HAP-1 (cell line): ENCODE results near the gene STPG4.
"Not testable (repeated sequence)": the region's sequence is repeated elsewhere in the genome, so short reads cannot be mapped to it uniquely, and the experiment has no call there.

ENCODE experiments used
- DNase-seq, 2 experiments: peaks; one replicate each; pipeline ENCODE4 v3.0.0-alpha.2; 2016 to 2020; ENCODE audit warnings: low spot score in 2 of 2
- H3K27me3 ChIP-seq: fragments of 250-450 bp; sonication (Bioruptor Pico); 2 replicates; pipeline ENCODE4 v1.5.1; 2020; ENCODE audit warnings: low read depth, mild to moderate bottlenecking, moderate library complexity
- H3K36me3 ChIP-seq: fragments of 250-450 bp; sonication (Bioruptor Pico); replicated peaks from 2 replicates; pipeline ENCODE4 v1.5.1; 2020; ENCODE audit warnings: mild to moderate bottlenecking
- H3K4me1 ChIP-seq: fragments of 250-450 bp; sonication (Bioruptor Pico); 2 replicates; pipeline ENCODE4 v1.5.1; 2020; ENCODE audit warnings: mild to moderate bottlenecking
- H3K4me3 ChIP-seq: fragments of 250-450 bp; sonication (Bioruptor Pico); 2 replicates; pipeline ENCODE4 v1.5.1; 2020; ENCODE audit warnings: mild to moderate bottlenecking, moderate library complexity
- H3K9me3 ChIP-seq: fragments of 250-450 bp; sonication (Bioruptor Pico); 2 replicates; pipeline ENCODE4 v1.5.1; 2020; ENCODE audit warnings: mild to moderate bottlenecking, moderate library complexity
- in situ Hi-C: fragments of 300-500 bp; cut with MboI; formaldehyde crosslinking; loops from 3 replicates; pipeline ENCODE4 v1.14.3; 2020; ENCODE audit warnings: low sequenced_read_pairs, inconsistent platforms, mixed read lengths

STPG4 gene

DNA sequence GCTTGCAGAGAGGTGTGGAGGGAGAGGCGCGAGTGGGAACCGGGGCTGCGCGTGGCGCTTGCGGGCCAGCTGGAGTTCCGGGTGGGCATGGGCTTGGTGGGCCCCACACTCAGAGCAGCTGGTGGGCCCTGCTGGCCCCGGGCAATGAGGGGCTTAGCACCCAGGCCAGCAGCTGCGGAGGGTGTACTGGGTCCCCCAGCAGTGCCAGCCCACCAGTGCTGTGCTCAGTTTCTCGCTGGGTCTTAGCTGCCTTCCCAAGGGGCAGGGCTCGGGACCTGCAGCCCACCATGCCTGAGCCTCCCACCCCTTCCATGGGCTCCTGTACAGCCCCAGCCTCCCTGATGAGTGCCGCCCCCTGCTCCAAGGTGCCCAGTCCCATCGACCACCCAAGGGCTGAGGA is 55.4 kb downstream of the STPG4 start:
- H3K4me3 ChIP-seq, DNase-seq, in situ Hi-C loops, H3K4me1 ChIP-seq, H3K27me3 ChIP-seq, H3K9me3 ChIP-seq, H3K36me3 ChIP-seq: not testable (repeated sequence)

DNA sequence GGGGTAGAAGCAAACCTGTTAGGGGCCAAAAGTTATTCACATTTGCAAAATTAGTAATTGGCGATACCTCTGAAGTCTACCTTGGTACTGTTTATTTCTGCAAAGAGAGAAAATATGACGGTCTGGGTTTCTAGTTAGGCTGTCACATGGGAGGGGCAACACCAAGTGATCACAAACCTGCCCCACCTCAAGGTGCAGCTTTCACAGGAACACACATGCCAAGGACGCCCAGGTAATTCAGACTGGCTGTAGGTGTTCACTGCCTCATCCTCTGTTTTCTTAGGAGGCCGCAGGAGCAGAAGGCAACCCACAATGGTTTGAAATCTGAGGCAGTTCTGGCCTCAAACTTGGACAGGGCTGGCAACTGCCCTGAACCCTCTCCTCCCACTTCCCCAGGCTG is 56.2 kb downstream of the STPG4 start:
- in situ Hi-C loops, result no loop called here
- H3K36me3 ChIP-seq, result no peaks in the 10 kb centered on the region

DNA sequence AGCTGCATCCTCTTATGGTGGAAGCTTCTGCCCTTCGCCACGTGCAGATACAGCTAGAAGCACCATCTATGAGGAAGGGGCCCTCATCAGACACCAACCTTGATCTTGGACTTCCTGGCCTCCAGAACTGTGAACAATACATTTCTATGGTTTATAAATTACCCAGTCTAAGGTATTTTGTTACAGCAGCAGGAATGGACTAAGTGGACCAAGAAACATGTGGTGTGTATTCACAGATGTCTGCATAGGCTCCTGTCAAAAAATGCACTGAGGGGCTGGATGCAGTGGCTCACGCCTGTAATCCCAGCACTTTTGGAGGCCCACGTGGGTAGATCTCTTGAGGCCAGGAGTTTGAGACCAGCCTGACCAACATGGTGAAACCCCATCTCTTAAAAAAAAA is 57.5 kb downstream of the STPG4 start:
- Histone ChIP-seq H3K36me3 (no peaks in the 10 kb centered on the region), H3K4me3 (no peak overlapping the region), H3K4me1 (no peaks in the 10 kb centered on the region), H3K27me3 (no peaks in the 10 kb centered on the region), H3K9me3 (no peaks in the 10 kb centered on the region)
- in situ Hi-C loops, result no loop called here
- DNase-seq, result no peak

More for the DNA sequence above, 56.2 kb downstream of the STPG4 start:
- H3K9me3 ChIP-seq, result no peaks in the 10 kb centered on the region
- H3K4me1 ChIP-seq, result no peaks in the 10 kb centered on the region
- DNase-seq, result no peak
- no peaks in the 10 kb centered on the region for H3K27me3 ChIP-seq
- no peak overlapping the region for H3K4me3 ChIP-seq

DNA sequence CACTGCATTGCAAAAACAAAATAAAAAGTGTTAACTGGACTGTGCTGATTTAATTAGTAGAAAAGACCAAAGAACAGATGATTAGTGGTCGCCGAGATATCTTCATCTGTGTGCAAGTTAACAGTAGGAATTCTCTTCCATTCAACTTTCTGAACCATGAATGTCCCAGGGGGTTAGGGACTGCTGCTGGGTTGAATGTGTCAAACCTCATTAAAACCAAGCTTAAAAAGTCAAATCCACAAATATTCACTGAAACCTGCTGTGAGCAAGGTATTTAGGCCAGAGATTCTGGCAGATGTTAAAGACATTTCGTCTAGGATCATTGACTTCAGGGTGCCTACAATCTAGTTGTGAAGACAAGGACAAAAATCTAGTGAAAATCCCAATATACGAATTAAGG is 58.7 kb downstream of the STPG4 start:
- no peaks in the 10 kb centered on the region for H3K36me3 ChIP-seq
- H3K4me3 ChIP-seq, result no peak overlapping the region
- H3K4me1 ChIP-seq, result no peaks in the 10 kb centered on the region
- no peaks in the 10 kb centered on the region for H3K9me3 ChIP-seq
- H3K27me3 ChIP-seq, result no peaks in the 10 kb centered on the region
- DNase-seq, result no peak
- in situ Hi-C loops, result no loop called here

DNA sequence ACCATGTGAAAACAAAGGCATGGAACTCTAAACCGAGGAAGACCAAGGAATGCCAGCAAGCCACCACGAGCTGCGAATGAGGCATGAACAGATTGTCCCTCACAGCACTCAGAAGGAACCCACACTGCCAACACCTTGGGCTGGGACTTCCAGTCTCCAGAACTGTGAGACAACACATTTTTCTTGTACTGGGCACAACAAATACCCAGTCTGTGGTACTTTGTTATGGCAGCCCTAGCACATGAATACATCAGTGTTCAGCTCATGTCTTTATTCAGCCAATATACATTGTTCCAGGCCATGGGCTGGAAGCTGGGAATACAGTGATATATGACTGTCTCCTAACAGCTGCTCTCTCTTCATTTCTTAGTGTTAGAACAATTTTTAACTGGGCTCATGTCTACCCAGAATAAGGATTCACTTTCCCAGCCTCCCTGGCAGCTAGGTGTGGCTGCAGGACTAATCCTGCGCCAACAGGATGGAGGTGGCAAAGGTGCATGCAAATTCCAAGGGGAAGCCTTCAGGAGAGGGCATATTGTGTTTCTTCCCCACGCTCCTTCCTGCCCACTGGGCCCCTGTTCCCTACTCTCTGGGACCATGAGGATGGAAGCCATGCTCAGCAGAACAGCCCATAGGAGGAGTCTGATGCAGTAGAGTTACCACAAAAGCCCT is 59.6 kb downstream of the STPG4 start:
- H3K36me3 ChIP-seq, result no peaks in the 10 kb centered on the region
- DNase-seq, result no peak
- H3K27me3 ChIP-seq, result no peaks in the 10 kb centered on the region
- in situ Hi-C loops, result no loop called here
- no peaks in the 10 kb centered on the region for H3K4me1 ChIP-seq
- H3K4me3 ChIP-seq, result no peak overlapping the region
- no peaks in the 10 kb centered on the region for H3K9me3 ChIP-seq

DNA sequence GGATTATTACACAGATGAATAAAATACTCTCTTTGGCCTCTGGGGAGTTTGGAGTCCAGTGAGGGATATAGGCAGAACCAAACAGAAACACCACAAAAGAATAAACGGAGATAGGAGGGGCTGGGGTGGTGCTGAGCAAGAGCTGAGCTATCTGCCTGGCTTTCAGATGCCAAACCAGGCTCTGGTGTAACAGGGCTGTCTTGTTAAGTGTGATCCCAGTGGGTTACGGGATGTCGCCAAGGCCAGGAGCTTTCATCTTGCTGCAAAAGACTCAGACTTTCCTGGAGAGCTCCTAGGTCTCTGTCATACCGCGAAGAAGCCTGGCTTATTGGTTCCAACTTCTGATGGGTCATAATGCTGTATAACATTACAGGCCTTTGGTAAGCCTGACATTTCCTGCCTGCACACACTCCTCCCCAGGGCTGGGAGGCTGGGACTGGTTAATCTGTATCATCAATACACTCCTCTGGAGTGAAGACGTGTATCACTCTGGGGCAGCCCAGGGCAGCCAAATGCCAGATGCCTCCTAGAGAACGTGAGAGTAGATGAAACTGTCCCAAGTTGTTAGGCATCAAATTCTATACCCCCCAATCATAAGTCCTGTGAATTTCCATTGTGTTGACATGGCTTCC is 60.5 kb downstream of the STPG4 start:
- Histone ChIP-seq H3K27me3 (no peaks in the 10 kb centered on the region), H3K4me1 (no peaks in the 10 kb centered on the region), H3K36me3 (no peaks in the 10 kb centered on the region), H3K4me3 (no peak overlapping the region), H3K9me3 (no peaks in the 10 kb centered on the region)
- no peak for DNase-seq
- in situ Hi-C loops, result no loop called here

DNA sequence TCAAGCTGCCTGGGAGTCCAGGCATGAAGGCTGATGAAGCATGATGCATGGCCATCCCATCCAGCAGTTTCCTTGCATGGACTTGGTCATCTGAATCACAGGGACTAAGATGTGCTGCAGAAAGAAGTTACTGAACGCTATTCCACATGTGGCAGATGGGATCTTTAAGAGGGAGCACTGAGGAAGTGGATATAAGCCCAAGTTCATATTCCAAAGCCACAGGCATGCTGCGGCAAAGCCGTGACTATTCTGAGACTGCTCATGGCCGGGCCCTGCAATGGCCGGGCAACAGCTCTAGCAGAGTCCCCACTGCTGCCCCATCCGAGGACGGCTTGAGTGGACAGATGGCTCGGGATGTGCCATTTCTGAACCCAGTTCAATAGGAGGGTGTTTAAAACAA is 61.5 kb downstream of the STPG4 start:
- Histone ChIP-seq H3K4me1 (no peaks in the 10 kb centered on the region; the same call in 1 of the 2 replicates), H3K27me3 (no peaks in the 10 kb centered on the region), H3K4me3 (no peak overlapping the region), H3K36me3 (no peaks in the 10 kb centered on the region), H3K9me3 (no peaks in the 10 kb centered on the region)
- DNase-seq, result no peak
- in situ Hi-C loops, result no loop called here

DNA sequence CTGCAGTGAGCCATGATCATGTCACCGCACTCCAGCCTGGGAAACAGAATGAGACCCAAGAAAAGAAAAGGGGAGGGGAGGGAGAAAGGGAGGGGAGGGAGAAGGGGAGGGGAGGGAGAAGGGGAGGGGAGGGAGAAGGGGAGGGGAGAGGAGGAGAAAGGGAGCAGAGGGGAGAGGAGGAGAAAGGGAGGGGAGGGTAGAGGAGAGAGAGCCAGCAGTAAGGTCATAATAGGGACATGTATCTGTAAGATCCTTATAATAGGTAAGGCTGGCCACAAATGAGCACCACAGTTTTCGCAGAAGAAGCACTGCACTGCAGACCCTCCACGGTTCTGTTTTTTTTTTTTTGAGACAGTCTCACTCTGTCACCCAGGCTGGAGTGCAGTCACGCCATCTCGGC is 62.6 kb downstream of the STPG4 start:
- Histone ChIP-seq H3K4me3 (no peak overlapping the region), H3K9me3 (no peaks in the 10 kb centered on the region), H3K4me1 (no peaks in the 10 kb centered on the region; the same call in 1 of the 2 replicates), H3K36me3 (no peaks in the 10 kb centered on the region), H3K27me3 (no peaks in the 10 kb centered on the region)
- no peak for DNase-seq
- in situ Hi-C loops, result no loop called here

DNA sequence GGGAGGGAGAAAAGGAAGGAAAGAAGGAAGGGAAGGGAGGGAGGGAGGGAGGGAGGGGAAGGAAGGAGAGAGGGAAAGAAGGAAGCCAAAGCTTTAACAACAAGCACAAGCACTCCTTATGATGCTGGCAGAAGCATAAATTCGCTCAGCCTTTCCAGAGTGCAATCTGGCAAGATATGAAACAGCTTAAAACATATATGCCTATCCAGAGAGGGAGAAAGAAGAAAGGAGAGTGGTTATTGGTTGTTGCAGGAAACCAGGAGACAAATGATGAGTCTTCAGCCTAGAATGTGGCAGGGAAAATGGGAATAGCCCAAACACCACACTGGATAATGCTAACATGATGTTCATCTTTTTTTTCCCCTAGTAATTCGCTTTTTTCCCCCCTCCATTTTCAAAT is 64.0 kb downstream of the STPG4 start:
- Histone ChIP-seq H3K27me3 (no peaks in the 10 kb centered on the region), H3K36me3 (no peaks in the 10 kb centered on the region), H3K4me3 (no peak overlapping the region), H3K4me1 (no peaks in the 10 kb centered on the region; the same call in 1 of the 2 replicates), H3K9me3 (no peaks in the 10 kb centered on the region)
- DNase-seq, result no peak
- in situ Hi-C loops, result no loop called here

DNA sequence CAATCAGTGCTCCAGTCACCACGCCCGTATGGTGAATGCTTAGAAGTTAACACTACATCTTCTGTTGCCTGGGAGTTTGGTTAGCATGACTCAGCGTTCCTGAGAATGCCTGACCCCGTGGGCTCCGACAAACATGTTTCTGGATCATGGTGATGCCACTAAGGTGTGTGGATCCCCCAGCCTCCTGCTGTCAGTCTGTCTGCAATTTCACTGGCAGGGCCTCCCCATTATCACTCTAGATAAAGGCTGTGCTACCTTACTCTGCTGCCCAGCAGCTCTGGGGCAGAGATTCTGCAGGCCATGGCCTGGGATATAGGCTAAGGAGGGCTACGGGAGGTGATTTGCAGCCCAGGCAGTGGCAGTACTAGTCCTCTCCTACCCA is 66.0 kb downstream of the STPG4 start:
- no peak for DNase-seq
- no peaks in the 10 kb centered on the region for H3K9me3 ChIP-seq
- no peaks in the 10 kb centered on the region for H3K27me3 ChIP-seq
- peaks cover 5% of the 10 kb centered on the region for H3K4me1 ChIP-seq
- no peak overlapping the region for H3K4me3 ChIP-seq
- in situ Hi-C loops, result no loop called here
- H3K36me3 ChIP-seq, result no peaks in the 10 kb centered on the region

DNA sequence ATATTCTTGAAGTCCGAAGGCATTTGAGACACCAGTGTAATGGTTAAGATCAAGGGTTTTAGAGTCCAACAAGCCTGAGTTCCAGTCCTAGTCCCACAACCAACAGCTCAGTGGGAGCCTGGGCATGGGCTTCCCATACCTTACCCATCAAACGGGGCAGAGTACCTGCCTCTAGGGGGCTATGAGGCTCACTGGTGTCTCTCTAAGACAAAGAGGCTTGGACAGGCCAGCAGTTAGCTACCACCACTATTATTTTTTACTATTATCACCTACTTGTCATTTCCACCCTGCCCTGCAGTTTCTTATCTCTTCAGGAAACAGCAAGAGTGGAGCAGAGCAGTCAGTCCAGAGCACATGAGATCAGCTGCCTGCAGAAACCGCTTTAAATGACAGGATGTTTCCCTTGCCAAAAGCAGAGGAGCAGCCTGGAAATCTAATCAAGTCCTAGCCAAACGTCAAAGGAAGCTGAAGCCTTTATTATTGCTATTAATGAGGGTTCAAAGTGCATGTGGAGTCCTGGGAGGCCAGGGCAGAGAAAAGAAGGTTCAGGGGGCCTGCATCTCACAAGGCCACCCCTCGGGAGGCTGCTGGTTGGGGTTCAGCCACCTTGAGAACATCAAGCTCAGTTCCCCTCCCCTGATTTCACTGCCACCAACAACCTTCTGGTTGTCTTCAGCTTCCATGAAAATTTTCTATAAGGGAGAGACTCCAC is 66.6 kb downstream of the STPG4 start:
- no peak for DNase-seq

DNA sequence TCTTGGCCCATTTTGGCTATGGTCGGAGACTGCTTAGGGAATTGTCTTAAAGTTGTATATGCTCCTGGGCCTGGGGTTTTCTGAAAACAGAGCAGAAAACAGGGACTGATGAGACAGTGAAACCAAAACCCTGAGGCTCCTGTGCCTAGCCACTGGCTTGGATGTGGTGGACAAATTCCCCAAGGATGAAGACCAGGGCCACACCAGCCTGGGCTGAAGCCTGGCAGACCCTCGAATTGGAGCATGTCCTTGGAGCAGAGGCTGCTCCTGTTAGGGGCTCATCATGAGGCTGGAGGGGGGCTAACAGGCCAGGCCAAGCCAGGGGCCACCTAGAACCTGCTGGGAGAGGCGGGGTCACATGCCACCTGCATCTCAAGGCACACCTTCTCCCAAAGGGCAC is 68.1 kb downstream of the STPG4 start:
- no peak for DNase-seq
- in situ Hi-C loops, result no loop called here
- peaks cover 5% of the 10 kb centered on the region for H3K4me1 ChIP-seq
- no peaks in the 10 kb centered on the region for H3K27me3 ChIP-seq
- H3K4me3 ChIP-seq, result no peak overlapping the region
- H3K36me3 ChIP-seq, result no peaks in the 10 kb centered on the region
- no peaks in the 10 kb centered on the region for H3K9me3 ChIP-seq

More for the DNA sequence above, 66.6 kb downstream of the STPG4 start:
- Histone ChIP-seq H3K4me1 (peaks cover 5% of the 10 kb centered on the region), H3K36me3 (no peaks in the 10 kb centered on the region), H3K27me3 (no peaks in the 10 kb centered on the region), H3K9me3 (no peaks in the 10 kb centered on the region), H3K4me3 (no peak overlapping the region)
- in situ Hi-C loops, result no loop called here

DNA sequence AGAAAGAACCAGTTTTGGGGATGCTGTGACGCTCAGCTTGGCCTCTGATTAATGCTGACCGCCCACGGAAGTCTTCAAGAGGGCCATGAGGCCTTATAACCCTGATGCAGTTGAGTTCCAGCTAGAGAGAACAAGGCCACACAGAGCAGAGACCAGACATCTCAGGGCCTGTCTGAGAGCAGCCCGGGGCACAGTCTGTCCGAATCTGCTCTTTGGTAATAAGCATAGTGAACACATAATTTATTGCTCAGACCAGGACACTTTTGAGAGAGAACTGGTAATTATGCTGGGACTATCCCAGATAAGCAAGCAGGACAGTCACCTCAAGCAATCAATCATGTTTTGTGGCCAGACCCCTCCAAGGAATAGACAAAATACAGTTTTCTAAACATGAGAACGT is 68.5 kb downstream of the STPG4 start:
- H3K27me3 ChIP-seq, result no peaks in the 10 kb centered on the region

DNA sequence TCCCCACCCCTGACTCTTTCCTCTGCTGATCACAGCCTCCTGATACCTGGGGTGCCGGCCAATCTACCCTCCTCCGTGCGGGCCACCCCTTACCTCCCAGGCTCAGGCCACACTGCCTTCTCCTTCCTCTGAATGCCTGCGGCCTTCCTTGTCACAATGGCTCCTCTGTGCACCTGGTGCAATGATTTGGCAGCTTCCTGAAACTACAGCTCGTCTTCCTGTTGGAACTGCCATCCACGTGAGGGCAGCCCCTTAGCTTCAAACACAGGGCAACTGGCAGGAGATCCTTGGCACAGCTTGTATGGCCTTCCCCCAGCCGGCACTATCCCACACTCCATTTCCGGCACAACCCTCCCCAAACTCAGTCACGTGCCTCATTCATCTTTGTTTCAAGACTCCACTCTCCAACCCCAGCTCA is 69.0 kb downstream of the STPG4 start:
- Histone ChIP-seq H3K36me3 (no peaks in the 10 kb centered on the region), H3K4me3 (no peak overlapping the region), H3K27me3 (no peaks in the 10 kb centered on the region), H3K4me1 (peaks cover 5% of the 10 kb centered on the region), H3K9me3 (no peaks in the 10 kb centered on the region)
- no peak for DNase-seq
- in situ Hi-C loops, result no loop called here

More for the DNA sequence above, 68.5 kb downstream of the STPG4 start:
- H3K4me1 ChIP-seq, result peaks cover 5% of the 10 kb centered on the region
- no peak overlapping the region for H3K4me3 ChIP-seq
- no peaks in the 10 kb centered on the region for H3K9me3 ChIP-seq
- no peak for DNase-seq
- in situ Hi-C loops, result no loop called here
- no peaks in the 10 kb centered on the region for H3K36me3 ChIP-seq
